Endothelial cell (in vitro differentiated cells): ENCODE data around the gene CST3. TPM values are rescaled to one million over a fixed set of nuclear protein-coding genes. Genes with fewer than 3 reads are reported as not detected.

ENCODE experiments used
- DNase-seq: peaks from one replicate; pipeline ENCODE4 v3.0.0; 2021; ENCODE audit warnings: low spot score
- H3K27ac Mint-ChIP-seq: one replicate; pipeline ENCODE4 v1.8.0; 2021; ENCODE audit warnings: mixed read lengths, inconsistent platforms; ENCODE audit not compliant: unreplicated experiment
- H3K27me3 Mint-ChIP-seq: one replicate; pipeline ENCODE4 v1.8.0; 2021; ENCODE audit warnings: mild to moderate bottlenecking, moderate library complexity, mixed read lengths, inconsistent platforms; ENCODE audit not compliant: unreplicated experiment
- H3K36me3 Mint-ChIP-seq: one replicate; pipeline ENCODE4 v1.8.0; 2021; ENCODE audit warnings: mild to moderate bottlenecking, low read depth, mixed read lengths, inconsistent platforms; ENCODE audit not compliant: unreplicated experiment
- H3K4me1 Mint-ChIP-seq: one replicate; pipeline ENCODE4 v1.8.0; 2021; ENCODE audit warnings: mild to moderate bottlenecking, mixed read lengths, inconsistent platforms; ENCODE audit not compliant: unreplicated experiment
- H3K4me3 Mint-ChIP-seq: one replicate; pipeline ENCODE4 v1.8.0; 2021; ENCODE audit warnings: mild to moderate bottlenecking, mixed read lengths, inconsistent platforms; ENCODE audit not compliant: unreplicated experiment
- H3K9me3 Mint-ChIP-seq: one replicate; pipeline ENCODE4 v1.8.0; 2021; ENCODE audit warnings: mixed read lengths, inconsistent platforms; ENCODE audit not compliant: unreplicated experiment
- CTCF ChIP-seq: fragments of 200-600 bp; sonication (generic); IDR thresholded peaks from one replicate; pipeline ENCODE4 v1.5.0; 2021; ENCODE audit warnings: antibody characterized with exemption; ENCODE audit not compliant: unreplicated experiment
- total RNA-seq: library from RNA; stranded (reverse); fragmentation: NEBNext Ultra II Directional; extraction: Animal tissue kit (Norgen Biotek cat#: 25700); gene quantifications from one replicate; pipeline ENCODE4 v1.2.1, GENCODE V29; 2021; ENCODE audit not compliant: unreplicated experiment

Gene CST3
- total RNA-seq, 1 donor from 2014 or later = 40.6 TPM

GRCh38 chr20:23644164-23644563 is 6.4 kb upstream of the CST3 start:
- no peaks in the 10 kb centered on the region for H3K36me3 Mint-ChIP-seq
- peaks cover 6% of the 10 kb centered on the region for H3K4me1 Mint-ChIP-seq
- no peaks in the 10 kb centered on the region for H3K27me3 Mint-ChIP-seq
- H3K27ac Mint-ChIP-seq = no peak overlapping the region
- no peak for TF ChIP-seq CTCF
- H3K4me3 Mint-ChIP-seq = no peak overlapping the region
- DNase-seq = no peak
- H3K9me3 Mint-ChIP-seq = no peaks in the 10 kb centered on the region

- no peaks in the 10 kb centered on the region for H3K9me3 Mint-ChIP-seq
- no peaks in the 10 kb centered on the region for H3K27me3 Mint-ChIP-seq
- H3K4me1 Mint-ChIP-seq = peaks cover 6% of the 10 kb centered on the region
- no peak overlapping the region for H3K27ac Mint-ChIP-seq
- no peak for TF ChIP-seq CTCF
- no peak overlapping the region for H3K4me3 Mint-ChIP-seq
- no peaks in the 10 kb centered on the region for H3K36me3 Mint-ChIP-seq
- no peak for DNase-seq
These were observed 5.9 kb upstream of the CST3 start for GRCh38 chr20:23643659-23644058.

GRCh38 chr20:23641936-23642751 is 4.4 kb upstream of the CST3 start:
- Mint-ChIP-seq H3K4me1 (peaks cover 6% of the 10 kb centered on the region), H3K4me3 (no peak overlapping the region), H3K9me3 (no peaks in the 10 kb centered on the region), H3K27ac (no peak overlapping the region), H3K27me3 (peaks cover under 1% of the 10 kb centered on the region), H3K36me3 (no peaks in the 10 kb centered on the region)
- no peak for DNase-seq
- no peak for TF ChIP-seq CTCF

- Mint-ChIP-seq H3K9me3 (no peaks in the 10 kb centered on the region), H3K27ac (no peak overlapping the region), H3K36me3 (no peaks in the 10 kb centered on the region), H3K27me3 (peaks cover 6% of the 10 kb centered on the region), H3K4me1 (peaks cover 15% of the 10 kb centered on the region), H3K4me3 (no peak overlapping the region)
- no peak for TF ChIP-seq CTCF
- no peak for DNase-seq
These were observed 3.2 kb upstream of the CST3 start for GRCh38 chr20:23640671-23641667.
